HCT116 (cell line): Measurements from ENCODE around the gene WDR31. TPM values are rescaled to one million over a fixed set of nuclear protein-coding genes. Genes with fewer than 3 reads are reported as not detected.

Experiments
- ATAC-seq: fragments of 200-7000 bp; cut with Tn5 transposase; 2 replicates; pipeline ENCODE4 v1.9.1; 2020; ENCODE audit warnings: mild to moderate bottlenecking, moderate library complexity
- BruUV-seq: library from RNA; stranded (reverse); fragments of 400-500 nt; replicated peaks from 2 replicates; lab custom pipeline; 2021; lab: Mats Ljungman, UMichigan
- CTCF ChIA-PET: fragments of 300-600 bp; sonication (Branson Sonifier 250); formaldehyde crosslinking; loops from one replicate; lab custom pipeline; 2021; ENCODE audit warnings: antibody characterized with exemption; lab: Charles Lee
- POLR2A ChIA-PET: fragments of 300-600, 350-600 bp; sonication (Branson Sonifier 250); formaldehyde crosslinking; loops from one replicate; lab custom pipeline; 2021; ENCODE audit warnings: antibody characterized with exemption; lab: Charles Lee
- RAD21 ChIA-PET, 2 experiments: fragments of 300-600 bp; sonication (Branson Sonifier 250); formaldehyde crosslinking; loops; one replicate each; lab custom pipeline; 2023; ENCODE audit warnings: low total read pairs in 2 of 2; ENCODE audit not compliant: uncharacterized antibody in 2 of 2, unreplicated experiment in 2 of 2, low non-redundant PET in 1 of 2; lab: Charles Lee
- DNase-seq: peaks from one replicate; pipeline ENCODE4 v3.0.0-alpha.2; 2010; ENCODE audit warnings: low read depth, low spot score
- H2AFZ ChIP-seq: fragments of 200-600 bp; shearing (Covaris generic), sonication (generic); 2 replicates; pipeline ENCODE4 v1.6.1; 2017; ENCODE audit warnings: low read depth, mixed run types, mixed read lengths, antibody characterized with exemption, low read length; ENCODE audit not compliant: poor library complexity, severe bottlenecking
- H3K27ac ChIP-seq: 2 replicates; pipeline ENCODE4 v1.5.1; 2012; ENCODE audit warnings: low read depth, low read length
- H3K27me3 ChIP-seq: fragments of 200-600 bp; sonication (generic); 2 replicates; pipeline ENCODE4 v1.6.1; 2016; ENCODE audit warnings: mixed run types, low read length, mixed read lengths; ENCODE audit not compliant: insufficient read depth
- H3K36me3 ChIP-seq, 2 experiments: fragments of 200-500 bp in 1 of 2; fragments of 200-600 bp in 1 of 2; sonication (Bioruptor generic) in 1 of 2; sonication (generic) in 1 of 2; 2 replicates each; pipeline versions ENCODE4 v1.5.1 to v1.6.1; 2014 to 2016; ENCODE audit warnings: low read length in 2 of 2, inconsistent platforms in 1 of 2, mixed read lengths in 1 of 2, mixed run types in 1 of 2; ENCODE audit not compliant: insufficient read depth in 2 of 2, control insufficient read depth in 1 of 2
- H3K4me1 ChIP-seq, 2 experiments: fragments of 200-600 bp in 1 of 2; sonication (generic) in 1 of 2; 2 replicates each; pipeline versions ENCODE4 v1.5.1 to v1.6.1; 2012 to 2017; ENCODE audit warnings: low read length in 2 of 2, inconsistent platforms in 1 of 2, mild to moderate bottlenecking in 1 of 2, mixed read lengths in 1 of 2, mixed run types in 1 of 2, moderate library complexity in 1 of 2; ENCODE audit not compliant: insufficient read depth in 2 of 2, control insufficient read depth in 1 of 2
- H3K4me2 ChIP-seq: fragments of 200-600 bp; sonication (generic); 2 replicates; pipeline ENCODE4 v1.6.1; 2017; ENCODE audit warnings: mixed run types, low read length, mixed read lengths
- H3K4me3 ChIP-seq, 2 experiments: fragments of 200-600 bp in 1 of 2; sonication (generic) in 1 of 2; replicated peaks in 1 of 2; 2 replicates each; pipeline ENCODE4 v1.5.1; 2011 to 2016; ENCODE audit warnings: low read length in 2 of 2, control low read depth in 1 of 2, low read depth in 1 of 2, mild to moderate bottlenecking in 1 of 2, mixed read lengths in 1 of 2, mixed run types in 1 of 2
- H3K79me2 ChIP-seq: fragments of 200-600 bp; sonication (generic); 2 replicates; pipeline ENCODE4 v1.6.1; 2017; ENCODE audit warnings: mild to moderate bottlenecking, mixed run types, low read length, moderate library complexity, mixed read lengths; ENCODE audit not compliant: insufficient read depth
- H3K9ac ChIP-seq: fragments of 200-600 bp; sonication (generic); 2 replicates; pipeline ENCODE4 v1.6.1; 2016; ENCODE audit warnings: low read length, mixed read lengths
- H3K9me2 ChIP-seq: fragments of 200-600 bp; sonication (generic), shearing (Covaris generic); 2 replicates; pipeline ENCODE4 v1.6.1; 2017; ENCODE audit warnings: mixed run types, mild to moderate bottlenecking, moderate library complexity; ENCODE audit not compliant: insufficient read depth
- H3K9me3 ChIP-seq, 2 experiments: fragments of 200-500 bp in 1 of 2; fragments of 200-600 bp in 1 of 2; sonication (Bioruptor generic) in 1 of 2; sonication (generic) in 1 of 2; 2 replicates each; pipeline ENCODE4 v1.6.1; 2014 to 2017; ENCODE audit warnings: low read length in 2 of 2, mixed read lengths in 2 of 2, inconsistent platforms in 1 of 2, low read depth in 1 of 2, mild to moderate bottlenecking in 1 of 2, mixed run types in 1 of 2, moderate library complexity in 1 of 2; ENCODE audit not compliant: control insufficient read depth in 1 of 2, insufficient read depth in 1 of 2
- H4K20me1 ChIP-seq: fragments of 200-600 bp; sonication (generic), shearing (Covaris generic); 2 replicates; pipeline ENCODE4 v1.6.1; 2017; ENCODE audit warnings: mixed run types, mild to moderate bottlenecking, moderate library complexity; ENCODE audit not compliant: insufficient read depth
- CBX3 ChIP-seq: IDR thresholded peaks from 2 replicates; pipeline ENCODE4 v1.6.1; 2012; ENCODE audit warnings: low read depth
- CEBPB ChIP-seq: IDR thresholded peaks from 2 replicates; pipeline ENCODE4 v1.6.1; 2012; ENCODE audit warnings: low read depth
- CTCF ChIP-seq, 3 experiments: fragments of 200-600 bp in 1 of 3; sonication (generic) in 1 of 3; IDR thresholded peaks in 2 of 3; conservative IDR thresholded peaks in 1 of 3; 2 replicates each; pipeline ENCODE4 v1.5.1; 2012 to 2017; ENCODE audit warnings: low read depth in 2 of 3, low read length in 2 of 3, antibody characterized with exemption in 1 of 3, borderline replicate concordance in 1 of 3, control low read depth in 1 of 3, mild to moderate bottlenecking in 1 of 3, mixed read lengths in 1 of 3, mixed run types in 1 of 3, moderate library complexity in 1 of 3; ENCODE audit not compliant: insufficient read depth in 1 of 3
- EGR1 ChIP-seq: IDR thresholded peaks from 2 replicates; pipeline ENCODE4 v1.6.1; 2012; ENCODE audit warnings: low read depth
- ELF1 ChIP-seq: IDR thresholded peaks from 2 replicates; pipeline ENCODE4 v1.6.1; 2012; ENCODE audit warnings: low read depth, borderline replicate concordance
- EZH2 ChIP-seq: fragments of 200-600 bp; sonication (generic); IDR thresholded peaks from 2 replicates; pipeline ENCODE4 v1.6.1; 2017; ENCODE audit warnings: antibody characterized with exemption, mixed run types
- EZH2phosphoT487 ChIP-seq: fragments of 200-600 bp; IDR thresholded peaks from 2 replicates; pipeline ENCODE4 v1.6.1; 2018; ENCODE audit warnings: antibody characterized with exemption, borderline replicate concordance
- FOSL1 ChIP-seq: IDR thresholded peaks from 2 replicates; pipeline ENCODE4 v1.6.1; 2012; ENCODE audit warnings: low read depth
- MAX ChIP-seq: IDR thresholded peaks from 2 replicates; pipeline ENCODE4 v1.6.1; 2012
- POLR2AphosphoS5 ChIP-seq: IDR thresholded peaks from 2 replicates; pipeline ENCODE4 v1.6.1; 2011; ENCODE audit warnings: mild to moderate bottlenecking, low read depth, low read length, moderate library complexity
- RAD21 ChIP-seq: IDR thresholded peaks from 2 replicates; pipeline ENCODE4 v1.6.1; 2012; ENCODE audit warnings: low read depth, mild to moderate bottlenecking
- REST ChIP-seq: IDR thresholded peaks from 2 replicates; pipeline ENCODE4 v1.6.1; 2012; ENCODE audit warnings: low read depth
- SIN3A ChIP-seq: IDR thresholded peaks from 2 replicates; pipeline ENCODE4 v1.6.1; 2012; ENCODE audit warnings: low read depth
- SP1 ChIP-seq: IDR thresholded peaks from 2 replicates; pipeline ENCODE4 v1.6.1; 2012; ENCODE audit warnings: low read depth
- YY1 ChIP-seq: IDR thresholded peaks from 2 replicates; pipeline ENCODE4 v1.6.1; 2011; ENCODE audit warnings: low read length, low read depth, moderate library complexity, mild to moderate bottlenecking; ENCODE audit not compliant: insufficient replicate concordance; ENCODE audit errors: extremely low read depth
- ZFX ChIP-seq: fragments of 450-650 bp; IDR thresholded peaks from 2 replicates; pipeline ENCODE4 v1.6.1; 2017
- intact Hi-C: fragments of 100-400 bp; cut with micrococcal nuclease; formaldehyde crosslinking; loops from 2 replicates; pipeline ENCODE4 v1.10.0; 2022
- total RNA-seq: library from RNA; stranded (reverse); gene quantifications from one replicate; pipeline ENCODE4 v1.2.1, GENCODE V29; 2021; ENCODE audit not compliant: unreplicated experiment

WDR31 gene
- total RNA-seq, 1 experiment from 2014 or later: 5.9 TPM

- Histone ChIP-seq H3K4me1 (no peaks in the 10 kb centered on the region), H3K27me3 (no peaks in the 10 kb centered on the region), H3K9me2 (no peaks in the 10 kb centered on the region)
- intact Hi-C loops: loop anchor here (10.0 kb wide), 1 partner anchor 347 kb away; no protein-coding TSS in a partner anchor
- ATAC-seq: no peak
- TF ChIP-seq ZFX: no peak
- TF ChIP-seq CEBPB: no peak
- TF ChIP-seq EZH2: no peak
- no peak for TF ChIP-seq ELF1
- no peak for TF ChIP-seq REST
- TF ChIP-seq CTCF (IDR thresholded peaks at IDR 0.05 in 2 of 3, conservative IDR thresholded peaks at IDR 0.05 in 1 of 3; ENCODE audit: borderline replicate concordance in 1 of 3, insufficient read depth in 1 of 3, low read depth in 2 of 3, low read length in 2 of 3): no peak
- no peak for TF ChIP-seq EZH2phosphoT487
- no peak for TF ChIP-seq SP1
- TF ChIP-seq YY1: no peak
- TF ChIP-seq EGR1: no peak
- TF ChIP-seq POLR2AphosphoS5: no peak
- no peak for TF ChIP-seq FOSL1
- no peak for TF ChIP-seq SIN3A
- no peak for TF ChIP-seq RAD21
- no peak for TF ChIP-seq CBX3
- no peak for TF ChIP-seq MAX
- TF ChIP-seq, all 23 proteins: peak for 0
- ChIA-PET CTCF (interaction anchor here (1.2 kb wide), 1 partner anchor 95 kb away, joined by 3 read pairs; no protein-coding TSS in a partner anchor), POLR2A (no interaction called here), RAD21 (no interaction called here)
- H3K9ac ChIP-seq: no peak overlapping the region
- no peak overlapping the region for H3K4me2 ChIP-seq
- H3K79me2 ChIP-seq: no peaks in the 10 kb centered on the region
- no peak overlapping the region for H3K27ac ChIP-seq
- H3K36me3 ChIP-seq: no peaks in the 10 kb centered on the region
- no peaks in the 10 kb centered on the region for H3K9me3 ChIP-seq
- no peak overlapping the region for H2AFZ ChIP-seq
- no peaks in the 10 kb centered on the region for H4K20me1 ChIP-seq
- no peak for DNase-seq
- no peak overlapping the region for H3K4me3 ChIP-seq
- BruUV-seq: no TSS peak
Observed at GRCh38 chr9:113307396-113307975, 32.6 kb downstream of the WDR31 start.
